Stimulated activated CD4-positive, alpha-beta T cell treated with anti-CD3 and anti-CD28 coated beads, Interleukin-12 subunit alpha, Interleukin-12 subunit beta, amount 100 ng/mL, for 24 hours (primary cell): Measurements from ENCODE around the gene CD6.
A peak's percentile ranks its signal among the peaks of the same experiment; 100 is the strongest.
"Not testable (repeated sequence)": the region's sequence is repeated elsewhere in the genome, so short reads cannot be mapped to it uniquely, and the experiment has no call there.

Experiments used
- DNase-seq, 2 experiments: peaks; one replicate each; pipeline ENCODE4 v3.0.0-alpha.2; 2020; ENCODE audit warnings: low read depth in 2 of 2

CD6 gene

DNA sequence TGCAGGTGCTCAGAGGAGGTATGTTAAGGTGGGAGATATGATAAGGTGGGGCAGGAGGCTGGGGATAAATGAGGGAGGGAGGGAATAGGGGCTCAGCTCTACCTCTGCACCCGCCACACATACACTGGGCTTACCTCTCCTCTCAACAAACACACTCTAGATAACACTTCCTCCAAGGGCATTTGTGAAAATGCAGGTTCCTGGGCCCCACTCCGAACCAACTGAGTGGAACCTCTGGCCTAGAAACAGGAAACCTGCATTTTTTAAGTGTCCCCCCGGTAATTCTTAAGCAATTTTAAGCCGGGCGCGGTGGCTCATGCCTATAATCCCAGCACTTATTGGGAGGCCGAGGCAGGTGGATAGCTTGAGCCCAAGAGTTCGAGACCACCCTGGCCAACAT is 84.3 kb downstream of the CD6 start:
- no peak for DNase-seq

DNA sequence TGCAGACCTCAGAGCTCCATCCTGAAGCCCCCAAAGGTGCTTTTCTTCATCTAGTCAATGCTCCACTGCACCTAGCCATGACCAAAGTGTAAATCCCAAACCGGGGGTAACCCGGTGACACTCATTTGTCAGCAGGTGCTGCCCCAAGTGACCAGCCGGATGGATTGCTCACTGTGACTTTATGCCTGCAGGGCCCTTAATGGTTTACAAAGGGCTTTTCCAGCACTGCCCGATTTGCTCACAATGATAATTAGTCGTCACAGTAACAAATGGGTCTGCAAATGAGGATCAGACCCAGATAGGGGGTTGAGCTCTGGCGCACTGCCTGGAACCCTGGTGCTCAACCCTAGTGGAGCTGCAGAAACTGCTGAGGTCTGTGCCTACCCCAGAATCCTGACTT is 85.1 kb downstream of the CD6 start:
- no peak for DNase-seq

DNA sequence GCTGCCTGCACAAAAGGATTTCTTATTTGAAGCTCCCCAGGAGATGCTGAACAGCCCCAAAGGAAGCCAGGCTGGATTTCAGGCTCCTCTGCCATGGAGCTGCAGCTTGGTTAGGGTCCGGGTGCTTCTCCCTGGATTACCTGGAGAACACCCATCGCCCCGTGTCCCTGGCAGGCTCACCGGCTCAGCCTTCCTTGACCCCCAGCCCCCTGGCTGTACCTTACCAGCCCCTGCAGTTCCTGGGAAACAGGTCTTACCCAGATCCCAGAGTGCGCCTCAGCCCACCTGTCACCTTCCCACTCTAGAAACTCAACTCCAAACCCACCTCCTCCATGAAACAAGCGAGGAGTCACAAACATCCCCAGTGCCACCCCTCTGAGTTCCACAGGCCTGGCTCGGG is 85.5 kb downstream of the CD6 start:
- no peak for DNase-seq

DNA sequence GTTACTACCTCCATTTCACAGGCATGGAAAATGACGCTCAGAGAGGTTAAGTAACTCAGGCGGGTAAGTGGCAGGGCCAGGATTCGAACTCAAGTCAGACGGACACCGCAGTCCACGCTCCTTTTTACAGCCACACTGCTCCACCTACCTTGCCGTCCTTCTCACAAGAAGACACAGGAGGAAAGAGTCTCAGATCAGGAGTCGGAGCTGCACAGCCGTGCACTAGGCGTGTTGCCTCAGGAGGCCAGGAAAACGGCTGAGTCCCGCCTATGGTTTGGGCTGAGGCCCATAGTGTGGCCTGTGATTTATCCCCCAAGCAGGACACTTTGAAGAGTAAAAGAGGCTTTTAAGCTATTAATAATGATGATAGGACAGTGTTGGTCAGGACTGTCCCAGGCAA is 86.1 kb downstream of the CD6 start:
- no peak for DNase-seq

DNA sequence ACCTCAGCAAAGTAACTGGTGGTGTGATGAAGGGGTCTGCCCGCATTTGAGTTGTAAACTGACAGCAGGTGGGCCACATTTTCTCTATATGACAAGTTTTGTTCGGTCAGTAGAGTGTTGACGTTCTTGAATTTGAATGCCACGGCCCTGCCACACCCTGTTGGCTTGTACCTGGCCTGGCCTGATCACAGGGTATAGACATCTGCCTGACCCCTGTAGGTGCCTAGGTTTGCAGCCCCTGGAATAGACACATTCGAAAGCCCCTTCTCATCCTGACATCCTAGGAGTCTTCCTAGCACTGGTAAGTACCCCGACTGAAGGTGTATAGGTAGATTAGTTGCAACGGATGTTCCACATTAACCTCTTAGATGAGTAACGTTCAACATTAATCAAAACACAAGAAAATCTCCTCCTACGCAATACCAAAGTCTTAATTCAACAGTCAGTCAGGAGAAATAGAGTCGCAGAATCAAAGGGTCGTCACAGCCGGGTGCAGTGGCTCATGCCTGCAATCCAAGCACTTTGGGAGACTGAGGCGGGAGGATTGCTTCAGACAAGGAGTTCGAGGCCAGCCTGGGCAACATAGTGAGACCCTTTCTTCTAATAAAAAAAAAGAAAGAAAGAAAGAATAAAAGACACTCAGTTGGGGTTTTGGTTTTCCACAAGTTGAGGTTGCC is 87.2 kb downstream of the CD6 start:
- DNase-seq: no peak

DNA sequence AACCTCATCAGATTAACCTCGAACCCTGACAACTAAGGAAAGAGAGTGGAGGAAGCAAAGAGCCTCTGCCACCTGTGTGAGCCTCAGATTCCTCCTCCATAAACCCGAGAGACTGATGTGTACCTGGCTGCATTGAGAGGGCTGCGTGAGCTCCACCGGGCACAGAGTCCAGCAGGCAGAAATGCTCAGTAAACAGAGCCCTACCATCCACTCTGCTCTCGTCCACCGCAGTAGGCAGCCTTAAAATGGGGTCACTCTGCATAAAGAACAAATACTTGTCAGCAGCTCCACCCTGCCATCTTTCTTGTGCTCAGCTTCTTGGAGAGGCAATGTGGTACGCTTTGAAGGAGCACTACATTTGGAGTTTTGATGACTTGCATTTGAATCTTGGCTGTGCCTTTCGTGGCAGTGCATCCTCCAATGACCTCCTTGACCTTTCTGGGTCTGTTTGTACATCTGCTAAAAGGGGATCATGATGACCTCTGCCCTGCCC is 87.8 kb downstream of the CD6 start:
- DNase-seq: no peak

DNA sequence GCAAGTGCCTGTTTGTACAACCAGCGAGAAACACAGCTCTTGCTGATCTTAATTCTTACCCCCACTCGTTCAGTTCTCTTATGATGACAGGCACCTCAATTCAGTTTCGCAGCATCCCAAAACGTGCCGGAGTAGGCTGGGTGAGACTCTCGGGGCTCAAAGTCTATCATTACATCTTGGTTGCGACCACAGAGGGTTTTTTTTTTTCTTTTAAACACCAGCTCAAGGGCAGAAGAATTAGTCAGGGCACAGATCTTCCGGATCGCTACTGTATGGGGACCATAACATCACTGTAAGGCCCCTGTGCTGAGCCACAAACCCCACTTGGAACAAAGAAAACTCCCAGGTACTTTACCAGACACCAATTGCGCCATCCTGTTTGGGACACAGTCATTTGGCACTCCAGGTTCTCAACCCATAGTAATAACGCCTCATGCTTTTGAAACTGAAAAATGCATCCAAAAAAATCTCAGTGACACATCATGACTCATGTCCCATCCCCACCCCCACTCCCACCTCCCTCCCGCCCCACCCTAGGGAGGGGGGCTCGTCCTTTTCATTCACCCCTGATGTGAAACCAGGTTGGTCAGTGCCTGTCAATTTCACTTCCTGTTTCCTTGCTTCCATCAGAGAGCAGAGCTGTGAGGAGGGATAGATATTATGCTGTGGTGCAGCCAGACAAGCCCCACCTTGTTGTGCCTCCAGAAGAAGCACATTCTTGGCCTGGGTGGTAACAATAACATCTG is 89.8 kb downstream of the CD6 start:
- DNase-seq: peak; percentile 76 to 81

DNA sequence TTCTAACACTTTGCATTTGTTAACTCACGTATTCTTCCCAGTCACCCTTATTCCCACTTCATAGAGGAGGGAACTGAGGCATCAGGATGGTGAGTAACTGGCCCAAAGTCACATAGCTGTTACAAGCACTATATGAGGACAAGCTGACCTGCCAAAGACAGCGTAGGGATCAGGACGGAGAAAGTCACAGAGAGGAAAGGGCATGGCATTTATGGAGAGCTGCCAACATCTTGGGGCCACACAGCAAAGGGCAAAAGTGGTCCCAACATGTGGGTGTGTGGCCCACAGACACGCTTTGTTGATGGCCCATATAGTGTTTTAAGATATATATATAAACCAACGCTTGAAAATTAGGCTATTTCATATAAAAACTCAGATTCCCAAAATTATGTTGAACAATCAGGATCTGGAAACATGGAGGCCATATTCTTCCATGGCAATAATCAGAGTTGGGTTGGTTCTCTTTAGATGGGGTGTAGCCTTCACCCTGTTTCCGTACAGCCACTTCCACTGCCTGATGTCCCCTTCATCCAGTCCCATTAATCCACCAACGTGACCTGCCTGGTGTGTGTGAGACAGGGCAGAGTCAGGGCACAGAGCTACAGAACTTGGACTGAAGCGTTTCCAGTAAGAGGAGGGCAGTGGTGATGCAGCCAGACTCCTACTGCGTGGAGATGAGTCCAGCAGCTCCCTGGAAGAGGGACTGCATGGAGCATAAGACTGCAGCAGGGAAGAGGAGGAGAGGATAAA is 90.9 kb downstream of the CD6 start:
- no peak for DNase-seq

DNA sequence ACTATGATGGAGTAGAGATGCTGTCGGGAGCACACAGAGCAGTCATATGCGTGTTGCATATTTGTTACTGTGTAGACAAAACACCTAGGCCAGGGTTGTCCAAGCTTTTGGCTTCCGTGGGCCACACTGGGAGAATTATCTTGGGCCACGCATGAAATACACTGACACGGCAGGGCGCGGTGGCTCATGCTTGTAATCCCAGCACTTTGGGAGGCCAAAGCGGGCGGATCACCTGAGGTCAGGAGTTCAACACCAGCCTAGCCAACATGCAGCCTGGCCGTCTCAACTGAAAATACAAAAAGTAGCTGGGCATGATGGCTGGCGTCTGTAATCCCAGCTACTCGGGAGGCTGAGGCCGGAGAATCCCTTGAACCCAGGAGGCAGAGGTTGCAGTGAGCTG is 93.8 kb downstream of the CD6 start:
- DNase-seq: not testable (repeated sequence)

DNA sequence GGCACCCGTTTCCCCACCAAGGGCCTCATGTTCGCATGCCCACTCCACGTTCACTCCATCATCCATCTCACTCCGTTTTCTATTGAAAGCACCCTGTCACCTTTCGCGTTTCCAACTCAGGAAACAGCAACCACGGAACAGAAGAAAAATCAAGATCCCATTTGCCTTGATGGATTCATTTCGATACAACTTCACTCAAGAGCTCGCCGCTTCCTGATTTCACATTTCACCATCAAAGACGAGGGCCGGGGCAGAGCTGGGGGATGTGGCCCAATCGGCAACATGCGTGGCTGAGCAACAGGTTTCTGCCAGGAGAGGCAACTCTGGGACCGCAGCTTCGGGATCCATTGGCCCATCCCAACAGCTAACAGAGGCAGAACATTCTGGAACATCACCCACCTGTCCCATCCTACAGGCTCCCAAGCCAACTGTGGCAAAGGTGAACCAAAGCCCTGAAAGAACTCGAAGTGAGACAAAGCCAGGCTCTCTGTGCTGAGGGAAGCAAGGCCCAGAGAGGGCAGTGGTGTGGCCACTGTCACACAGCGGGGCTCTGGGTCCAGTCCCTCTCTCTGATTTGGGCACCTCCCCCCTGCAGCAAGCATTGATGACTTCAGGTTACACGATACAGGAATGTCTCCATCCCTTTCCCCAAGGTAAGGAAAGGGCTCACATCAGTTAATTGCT is 94.6 kb downstream of the CD6 start:
- peak in 1 of 2 experiments; percentile 63 for DNase-seq

DNA sequence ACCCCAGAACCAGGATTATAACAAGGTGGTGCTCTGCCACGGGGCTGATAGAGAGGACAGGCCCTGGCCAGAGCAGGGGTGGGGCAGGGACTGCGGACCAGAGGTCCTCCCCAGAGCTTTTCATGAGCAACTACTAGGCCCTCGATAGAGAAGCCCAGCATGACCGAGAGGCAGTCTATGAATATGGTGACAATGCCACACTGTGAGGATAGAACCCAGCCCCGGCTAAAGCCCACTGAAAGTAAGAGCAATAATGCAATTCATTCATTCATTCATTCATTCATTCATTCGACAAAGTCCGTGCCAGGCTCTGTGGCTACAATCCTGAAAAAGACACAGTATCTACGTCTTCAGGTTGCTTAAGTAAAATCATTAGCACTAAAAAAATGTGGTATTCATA is 95.2 kb downstream of the CD6 start:
- DNase-seq: no peak

DNA sequence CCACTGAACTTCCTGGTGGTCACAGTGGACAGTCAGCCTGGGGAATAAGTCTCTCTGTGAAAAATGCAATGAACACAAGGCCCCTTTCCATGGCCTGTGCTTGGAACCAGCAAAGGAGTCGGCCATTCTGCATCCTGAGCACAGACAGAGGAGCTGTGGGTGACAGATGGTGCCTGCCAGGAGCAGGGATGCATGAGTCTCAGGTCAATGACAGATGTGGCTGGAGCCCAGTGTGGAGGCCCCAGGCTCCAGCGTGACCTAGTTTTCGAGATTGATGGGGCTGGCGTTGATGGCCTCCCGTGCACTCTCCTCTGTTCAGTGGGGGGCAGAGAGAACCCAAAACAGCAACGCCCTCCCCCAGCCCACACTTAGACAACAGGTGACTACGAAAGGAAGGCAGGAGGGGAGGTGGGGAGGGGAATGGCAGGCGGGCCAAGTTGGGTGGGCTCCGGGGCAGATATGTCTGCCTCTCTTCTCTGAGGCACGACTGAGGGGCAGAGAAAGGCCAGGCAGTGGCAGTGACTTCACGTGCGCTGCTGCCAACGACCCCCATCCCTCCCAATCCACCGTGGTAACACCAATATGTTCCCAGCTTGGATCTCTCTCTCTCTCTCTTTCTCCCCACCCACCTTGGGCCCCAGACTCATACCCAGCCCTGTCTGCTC is 96.4 kb downstream of the CD6 start:
- DNase-seq: no peak

DNA sequence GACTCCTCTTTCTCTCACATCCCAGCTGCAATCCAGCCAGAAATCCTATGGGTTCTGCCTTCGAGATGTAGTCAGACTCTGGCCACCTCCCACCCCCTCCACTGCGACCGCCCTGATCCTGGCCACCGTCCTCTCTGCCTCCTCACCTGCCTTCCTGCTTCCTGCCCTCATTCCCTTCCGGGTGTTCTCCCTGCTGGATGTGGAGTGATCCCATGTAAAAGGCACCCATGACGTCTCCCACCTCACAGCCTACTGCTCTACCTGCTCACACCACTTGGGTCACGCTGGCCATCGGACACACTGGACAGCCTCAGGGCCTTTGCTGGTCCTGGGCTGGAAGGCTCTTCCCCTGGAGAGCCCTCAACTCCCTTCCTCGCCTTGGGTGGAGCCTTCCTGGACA is 97.1 kb downstream of the CD6 start:
- DNase-seq: no peak

DNA sequence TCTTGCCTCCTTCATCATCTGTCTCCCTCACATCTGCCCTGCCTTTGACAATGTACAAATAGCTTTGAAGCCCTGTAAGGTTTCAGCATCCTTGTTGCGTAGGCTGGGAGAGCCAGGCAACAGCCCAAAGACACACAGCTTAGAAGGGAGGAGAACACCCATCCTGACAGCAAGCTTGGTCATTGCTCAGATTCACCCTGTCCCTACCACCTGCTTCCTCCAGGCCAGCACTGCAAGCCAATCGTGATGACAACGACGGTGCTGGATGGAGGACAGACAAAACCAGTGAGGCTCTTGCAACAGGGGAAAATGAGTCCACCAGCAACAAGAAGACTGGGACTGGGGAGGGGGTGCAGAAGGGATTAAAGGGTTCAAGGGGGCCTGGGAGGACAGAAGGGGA is 97.9 kb downstream of the CD6 start:
- no peak for DNase-seq
